Right forelimb (tissue), 1 donor: ENCODE data around the gene PET100.

Experiments
- DNase-seq: peaks from one replicate; pipeline ENCODE4 v3.0.0-alpha.2; 2018

Gene PET100

DNA sequence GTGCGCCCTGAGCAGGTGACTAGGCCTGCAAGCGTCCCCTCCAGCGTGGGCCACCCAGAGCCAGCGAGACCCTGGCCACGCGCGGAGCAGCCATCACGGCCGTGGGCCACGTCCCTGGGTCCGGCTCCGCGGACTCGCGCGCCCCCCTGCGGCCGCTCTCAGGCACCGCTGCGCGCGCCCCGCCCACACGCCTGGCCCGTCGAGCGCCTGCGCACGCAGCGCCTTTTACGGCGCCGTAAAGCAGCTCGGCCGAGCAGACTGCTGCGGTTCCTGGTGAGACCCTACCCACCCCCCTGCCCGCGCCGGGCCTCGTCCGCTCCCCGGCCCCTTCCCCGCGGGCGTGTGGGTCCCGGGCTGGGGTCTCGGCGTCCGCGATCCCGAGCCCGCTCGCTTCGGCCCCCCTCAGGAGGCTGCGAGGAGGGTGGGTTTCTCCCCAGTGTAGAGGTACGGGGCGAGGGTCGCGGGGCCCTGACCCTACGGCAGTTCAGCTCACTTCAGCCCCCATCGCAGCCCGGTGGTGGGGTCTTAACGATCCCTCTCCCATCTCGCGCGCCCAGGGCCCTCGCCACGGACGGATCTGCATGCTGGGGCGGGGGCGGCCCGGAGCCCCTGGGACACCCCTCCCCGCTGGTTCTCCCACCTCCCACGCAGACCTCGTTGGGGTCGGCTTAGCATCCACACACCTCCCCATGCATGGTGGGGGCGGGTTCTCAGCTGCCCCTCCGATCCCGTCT, 51.2 kb downstream of the PET100 start, which contains the start of gene TRAPPC5:
TSS of gene TRAPPC5 (plus strand) at position 228 of the 734 bp plus-strand sequence. CDS start 1,421 bp downstream, outside the sequence.
- peak; percentile 90 for DNase-seq
